HG02763 (cell line): ENCODE data around the gene ZNHIT2.
"Not testable (repeated sequence)": the region's sequence is repeated elsewhere in the genome, so short reads cannot be mapped to it uniquely, and the experiment has no call there.

Experiments used
- ATAC-seq: cut with Tn5 transposase; IDR thresholded peaks from one replicate; pipeline ENCODE4 v1.9.1; 2021; ENCODE audit warnings: mild to moderate bottlenecking, moderate library complexity; ENCODE audit not compliant: unreplicated experiment

The ZNHIT2 gene

GRCh38 chr11:65121447-65121864, 4.0 kb upstream of the ZNHIT2 start:
- no peak for ATAC-seq

GRCh38 chr11:65120831-65121230, 3.3 kb upstream of the ZNHIT2 start:
- no peak for ATAC-seq

GRCh38 chr11:65119670-65119995, 2.1 kb upstream of the ZNHIT2 start:
- no peak for ATAC-seq

DNA sequence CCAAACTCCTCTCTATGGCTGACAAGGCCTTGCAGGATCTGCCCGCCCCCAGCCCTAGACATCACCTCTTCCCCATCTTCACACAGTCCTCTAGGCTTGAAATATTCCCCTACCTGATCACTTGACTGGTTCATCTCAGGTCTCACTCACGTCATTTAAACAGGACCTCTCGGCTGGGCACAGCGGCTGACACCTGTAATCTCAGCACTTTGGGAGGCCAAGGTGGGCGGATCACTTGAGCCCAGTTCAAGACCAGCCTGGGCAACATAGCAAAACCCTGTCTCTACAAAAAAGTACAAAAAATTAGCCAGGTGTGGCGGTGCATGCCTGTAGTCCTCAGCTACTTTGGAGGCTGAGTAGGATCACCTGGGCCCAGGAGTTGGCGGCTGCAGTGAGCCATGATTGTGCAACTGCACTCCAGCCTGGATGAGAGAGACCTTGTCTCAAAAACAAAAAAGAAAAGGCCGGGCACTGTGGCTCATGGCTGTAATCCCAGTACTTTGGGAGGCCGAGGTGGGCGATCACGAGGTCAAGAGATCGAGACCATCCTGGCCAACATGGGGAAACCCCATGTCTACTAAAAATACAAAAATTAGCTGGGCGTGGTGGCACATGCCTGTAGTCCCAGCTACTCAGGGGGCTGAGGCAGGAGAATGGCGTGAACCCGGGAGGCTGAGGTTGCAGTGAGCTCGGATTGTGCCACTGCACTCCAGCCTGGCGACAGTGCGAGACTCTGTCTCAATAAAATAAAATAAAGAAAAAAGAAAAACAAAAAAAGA, 1.6 kb upstream of the ZNHIT2 start:
- ATAC-seq: not testable (repeated sequence)

DNA sequence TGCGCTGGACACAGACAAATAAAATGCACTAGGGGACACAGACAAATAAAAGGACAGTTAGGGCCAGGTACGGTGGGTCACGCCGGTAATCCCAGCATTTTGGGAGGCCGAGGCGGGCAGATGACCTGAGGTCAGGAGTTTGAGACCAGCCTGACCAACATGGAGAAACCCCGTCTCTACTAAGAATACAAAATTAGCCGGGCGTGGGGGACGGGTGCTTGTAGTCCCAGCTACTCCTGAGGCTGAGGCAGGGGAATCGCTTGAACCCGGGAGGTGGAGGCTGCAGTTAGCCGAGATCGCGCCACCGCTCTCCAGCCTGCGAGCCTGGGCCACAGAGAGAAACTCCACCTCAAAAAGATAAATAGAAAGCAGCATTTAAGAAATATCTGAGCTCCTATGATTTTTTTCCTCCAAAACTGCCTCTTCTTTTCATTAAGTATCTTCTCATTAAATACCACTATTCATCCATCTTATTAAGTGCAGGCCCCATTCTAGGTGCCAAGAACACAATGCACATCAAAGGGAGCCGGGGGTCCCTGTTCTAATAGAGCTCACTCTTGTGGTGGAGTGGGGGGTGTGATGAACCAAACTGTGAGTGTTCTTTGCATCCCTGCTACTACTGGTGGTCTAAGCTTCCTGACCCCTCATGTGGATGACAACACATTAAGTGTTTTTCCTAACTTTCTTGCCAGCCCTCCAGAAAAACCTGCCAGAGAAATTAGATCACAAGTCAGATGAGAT, 766 bp upstream of the ZNHIT2 start:
- ATAC-seq: no peak

DNA sequence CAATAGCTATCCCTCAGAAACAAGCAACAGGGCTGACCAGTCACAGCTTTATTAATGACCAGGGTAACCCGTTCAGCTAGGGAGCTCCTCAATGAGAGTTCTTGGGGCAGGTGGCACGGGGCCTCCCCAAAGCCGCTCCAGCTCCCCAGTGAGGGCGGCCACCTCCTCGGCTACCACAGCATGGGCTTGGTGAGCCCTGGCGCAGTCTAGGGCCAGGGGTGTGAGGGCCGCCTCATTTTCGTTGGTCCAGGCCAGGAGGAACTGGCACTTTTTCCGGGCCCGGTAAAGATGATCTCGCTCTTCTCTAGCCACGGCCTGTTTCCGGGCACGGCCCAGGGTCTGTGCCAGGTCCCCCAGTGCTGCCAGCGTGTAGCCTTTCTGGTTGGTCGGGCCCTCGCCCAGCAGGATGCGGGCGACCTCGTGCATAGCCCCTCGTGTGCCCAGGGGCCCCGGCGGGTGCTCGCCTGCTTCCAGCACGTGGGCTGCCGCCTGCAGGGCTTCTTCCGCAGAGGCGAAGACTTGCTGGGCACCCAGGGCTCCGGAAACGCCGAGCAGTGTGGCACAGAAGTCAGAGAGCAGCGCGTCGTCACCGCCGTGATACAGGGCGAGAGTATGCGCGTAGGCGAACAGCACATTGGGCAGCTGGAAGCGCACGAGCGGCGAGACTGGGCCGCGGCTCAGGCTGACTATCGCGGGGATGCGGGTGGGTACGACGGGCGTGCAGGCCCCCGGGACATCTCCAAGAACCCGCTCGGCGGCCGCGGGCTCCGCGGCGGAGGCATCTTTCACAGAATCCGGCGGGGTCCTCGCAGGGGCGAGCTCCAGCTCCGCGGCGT, 913 bp downstream of the ZNHIT2 start:
- no peak for ATAC-seq

GRCh38 chr11:65115361-65116082, 2.0 kb downstream of the ZNHIT2 start:
- no peak for ATAC-seq

DNA sequence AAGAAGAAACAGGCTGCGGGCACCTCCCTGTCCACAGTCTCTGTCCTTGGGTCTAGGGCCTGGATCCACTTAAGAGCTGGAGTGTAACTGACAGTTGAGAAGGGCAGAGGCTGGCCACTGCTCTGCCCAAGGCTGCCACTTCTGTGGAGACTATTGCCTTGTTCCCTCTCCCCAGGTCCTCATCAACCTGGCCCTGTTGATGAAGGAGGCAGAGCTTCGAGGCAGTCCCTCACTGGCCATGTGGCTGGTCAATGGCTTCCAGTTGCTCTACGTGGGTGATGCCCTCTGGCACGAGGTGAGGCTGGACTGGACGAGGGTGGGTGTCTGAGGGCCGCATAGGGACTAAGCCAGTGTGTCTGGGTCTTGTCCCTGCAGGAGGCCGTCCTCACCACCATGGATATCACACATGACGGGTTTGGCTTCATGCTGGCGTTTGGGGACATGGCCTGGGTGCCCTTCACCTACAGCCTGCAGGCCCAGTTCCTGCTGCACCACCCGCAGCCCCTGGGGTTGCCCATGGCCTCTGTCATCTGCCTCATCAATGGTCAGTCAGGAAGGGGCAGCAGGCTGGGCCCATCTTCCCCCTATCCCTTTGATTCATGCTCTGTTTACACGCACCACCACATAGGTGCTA, 2.8 kb downstream of the ZNHIT2 start:
- ATAC-seq: no peak

- no peak for ATAC-seq
Measured at GRCh38 chr11:65113839-65114238, 3.7 kb downstream of the ZNHIT2 start.

GRCh38 chr11:65113361-65113756, 4.1 kb downstream of the ZNHIT2 start:
- ATAC-seq: no peak

GRCh38 chr11:65112546-65113360, 4.7 kb downstream of the ZNHIT2 start:
- no peak for ATAC-seq

DNA sequence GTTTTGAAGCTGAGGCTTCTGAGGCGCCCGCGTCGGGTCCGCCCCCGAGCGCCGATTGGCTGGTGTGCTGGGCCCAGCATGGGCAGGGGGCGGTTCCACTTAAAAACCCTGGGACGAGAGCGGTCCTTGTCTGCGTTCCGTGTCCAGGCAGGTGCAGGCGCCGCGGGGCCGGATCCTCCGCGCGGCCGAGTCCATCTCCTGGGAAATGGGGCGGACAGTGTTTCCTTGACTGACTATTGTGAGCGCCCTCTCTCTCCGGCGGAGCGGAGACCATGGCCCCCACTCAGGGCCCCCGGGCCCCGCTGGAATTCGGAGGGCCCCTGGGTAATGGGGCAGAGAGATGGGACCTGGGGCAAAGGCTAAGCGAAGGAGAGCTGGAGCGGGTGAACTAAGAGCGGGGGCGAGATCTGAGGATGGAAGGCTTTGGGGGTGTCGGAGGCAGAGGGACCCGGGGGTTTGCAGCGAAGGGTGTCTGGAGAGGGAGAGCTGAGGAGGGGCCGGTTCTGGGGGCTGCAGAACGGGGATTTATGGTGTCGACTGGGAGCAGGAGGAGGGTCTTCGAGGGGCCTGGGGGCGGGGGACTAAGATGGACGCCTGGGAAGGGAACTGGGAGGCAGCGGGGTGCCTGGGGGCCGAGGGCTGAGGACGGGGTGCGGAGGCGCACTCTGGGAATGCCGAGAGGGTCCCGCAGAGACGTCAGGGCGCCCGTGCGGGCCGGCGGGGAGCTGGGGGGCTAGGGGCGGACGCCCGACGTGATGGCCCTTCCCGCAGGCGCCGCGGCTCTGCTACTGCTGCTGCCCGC, 5.6 kb downstream of the ZNHIT2 start, which contains the start of gene TM7SF2:
Gene TM7SF2 (plus strand): TSS at position 129 of the 802 bp plus-strand sequence. CDS start 144 bp downstream, at position 273.
- ATAC-seq: peak; percentile 58

GRCh38 chr11:65111159-65111743, 6.2 kb downstream of the ZNHIT2 start:
- no peak for ATAC-seq

- ATAC-seq: no peak
Measured at GRCh38 chr11:65110354-65110861, 7.1 kb downstream of the ZNHIT2 start.

GRCh38 chr11:65109231-65110198, 8.0 kb downstream of the ZNHIT2 start:
- no peak for ATAC-seq

DNA sequence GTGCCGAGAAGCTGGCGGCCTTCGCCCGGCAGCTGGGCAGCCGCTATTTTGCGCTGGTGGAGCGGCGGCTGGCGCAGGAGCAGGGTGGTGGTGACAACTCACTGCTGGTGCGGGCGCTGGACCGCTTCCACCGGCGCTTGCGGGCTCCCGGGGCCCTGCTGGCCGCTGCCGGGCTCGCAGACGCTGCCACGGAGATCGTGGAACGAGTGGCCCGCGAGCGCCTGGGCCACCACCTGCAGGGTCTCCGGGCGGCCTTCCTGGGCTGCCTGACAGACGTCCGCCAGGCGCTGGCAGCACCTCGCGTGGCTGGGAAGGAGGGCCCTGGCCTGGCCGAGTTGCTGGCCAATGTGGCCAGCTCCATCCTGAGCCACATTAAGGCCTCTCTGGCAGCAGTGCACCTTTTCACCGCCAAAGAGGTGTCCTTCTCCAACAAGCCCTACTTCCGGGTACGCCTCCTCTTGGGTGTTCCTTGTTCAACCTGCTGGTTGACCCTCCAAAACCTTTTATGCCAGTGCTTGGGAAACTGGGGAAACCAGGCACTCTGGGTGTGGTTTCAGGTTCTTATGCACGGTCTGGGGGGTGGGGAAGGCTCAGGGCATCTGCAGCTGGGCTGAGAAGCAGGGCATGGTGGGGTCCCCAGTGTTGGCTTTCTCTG, 8.9 kb downstream of the ZNHIT2 start:
- ATAC-seq: no peak
